Mucosa of rectum (tissue), 2 donors: ENCODE measurements around the gene MIPOL1.

Experiments used
- H3K27ac ChIP-seq, 2 donors: one replicate each; pipeline ENCODE4 v1.7.0; 2013; ENCODE audit warnings: inconsistent platforms in 2 of 2, low read depth in 2 of 2, low read length in 2 of 2
- H3K27me3 ChIP-seq, 2 donors: one replicate each; pipeline ENCODE4 v1.7.0; 2013; ENCODE audit warnings: low read length in 2 of 2; ENCODE audit not compliant: control insufficient read depth in 2 of 2, insufficient read depth in 2 of 2
- H3K36me3 ChIP-seq, 2 donors: one replicate each; pipeline ENCODE4 v1.7.0; 2013; ENCODE audit warnings: low read length in 2 of 2; ENCODE audit not compliant: control insufficient read depth in 2 of 2, insufficient read depth in 2 of 2
- H3K4me1 ChIP-seq, 2 donors: one replicate each; pipeline ENCODE4 v1.7.0; 2013; ENCODE audit warnings: low read length in 2 of 2, mild to moderate bottlenecking in 1 of 2; ENCODE audit not compliant: control insufficient read depth in 2 of 2, insufficient read depth in 2 of 2
- H3K4me3 ChIP-seq, 2 donors: one replicate each; pipeline ENCODE4 v1.7.0; 2013; ENCODE audit warnings: low read length in 2 of 2
- H3K9ac ChIP-seq, 2 donors: one replicate each; pipeline ENCODE4 v1.7.0; 2013; ENCODE audit warnings: low read length in 2 of 2, low read depth in 1 of 2, mild to moderate bottlenecking in 1 of 2
- H3K9me3 ChIP-seq, 2 donors: one replicate each; pipeline ENCODE4 v1.7.0; 2013; ENCODE audit warnings: low read length in 2 of 2; ENCODE audit not compliant: control insufficient read depth in 2 of 2
- donor health status: healthy.
- donor health status: Normal muscosa, but diverticular disease.

The MIPOL1 gene

GRCh38 chr14:37586797-37587130 lies 389.0 kb downstream of the MIPOL1 start:
- H3K27ac ChIP-seq, result peak overlapping the region; percentile 89 to 92
- no peaks in the 10 kb centered on the region for H3K9me3 ChIP-seq
- H3K36me3 ChIP-seq, result no peaks in the 10 kb centered on the region
- peak overlapping the region; percentile 75 to 91 for H3K9ac ChIP-seq
- H3K4me1 ChIP-seq, result peaks cover 3 to 16% of the 10 kb centered on the region in 2 donors
- H3K27me3 ChIP-seq, result peaks cover 8 to 16% of the 10 kb centered on the region in 2 donors
- H3K4me3 ChIP-seq, result peak overlapping the region; percentile 68 to 78

DNA sequence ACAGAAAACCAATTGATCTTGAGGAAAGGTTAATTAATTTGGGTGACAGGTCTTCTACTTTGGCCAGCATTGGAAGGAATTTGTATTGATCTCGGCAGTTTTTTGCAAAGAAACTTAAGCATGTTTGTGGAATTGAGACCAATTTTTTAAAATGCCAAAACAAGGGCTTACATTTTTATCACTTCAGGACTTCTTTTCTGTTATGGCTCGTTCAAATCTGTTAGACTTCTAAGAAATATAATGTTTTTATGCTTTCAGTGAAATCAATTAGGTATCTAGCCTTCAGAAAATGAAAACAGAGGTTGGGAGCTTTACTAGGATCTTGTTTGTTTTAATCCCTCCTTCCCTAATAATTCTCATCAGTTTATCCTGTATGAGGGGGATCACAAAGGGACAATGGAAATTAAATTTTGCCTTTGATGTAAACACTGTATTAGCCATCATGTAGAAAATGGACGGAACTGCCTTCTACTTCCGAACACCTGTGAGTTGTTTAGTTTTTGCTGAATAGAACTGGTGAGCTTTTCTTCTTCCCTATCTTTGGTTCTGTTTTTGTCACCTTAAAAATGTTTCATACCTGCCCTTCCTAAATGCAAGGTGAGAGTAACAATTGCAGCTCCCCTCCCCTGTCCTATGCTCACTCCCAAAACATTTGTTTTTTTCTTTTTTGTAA lies 389.5 kb downstream of the MIPOL1 start:
- H3K4me1 ChIP-seq, result peaks cover 3 to 16% of the 10 kb centered on the region in 2 donors
- peak overlapping the region; percentile 89 to 92 for H3K27ac ChIP-seq
- H3K9me3 ChIP-seq, result no peaks in the 10 kb centered on the region
- H3K36me3 ChIP-seq, result no peaks in the 10 kb centered on the region
- peaks cover 8 to 16% of the 10 kb centered on the region in 2 donors for H3K27me3 ChIP-seq
- H3K4me3 ChIP-seq, result peak overlapping the region; percentile 68 to 78
- H3K9ac ChIP-seq, result peak overlapping the region; percentile 75 to 91

GRCh38 chr14:37587881-37588666 lies 390.3 kb downstream of the MIPOL1 start:
- H3K27ac ChIP-seq, result peak overlapping the region; percentile 89 to 92
- peaks cover 8 to 19% of the 10 kb centered on the region in 2 donors for H3K27me3 ChIP-seq
- peak overlapping the region; percentile 74 to 91 for H3K9ac ChIP-seq
- H3K4me3 ChIP-seq, result peak overlapping the region; percentile 68 to 78
- no peaks in the 10 kb centered on the region for H3K36me3 ChIP-seq
- H3K9me3 ChIP-seq, result no peaks in the 10 kb centered on the region
- peaks cover 3 to 13% of the 10 kb centered on the region in 2 donors for H3K4me1 ChIP-seq

GRCh38 chr14:37588667-37588955 lies 390.9 kb downstream of the MIPOL1 start:
- Histone ChIP-seq H3K4me1 (peaks cover 3 to 13% of the 10 kb centered on the region in 2 donors), H3K27ac (peak overlapping the region; percentile 89 to 92), H3K9me3 (no peaks in the 10 kb centered on the region), H3K9ac (peak overlapping the region; percentile 74 to 91), H3K36me3 (no peaks in the 10 kb centered on the region), H3K4me3 (peak overlapping the region; percentile 68 to 78), H3K27me3 (peaks cover 8 to 20% of the 10 kb centered on the region in 2 donors)

DNA sequence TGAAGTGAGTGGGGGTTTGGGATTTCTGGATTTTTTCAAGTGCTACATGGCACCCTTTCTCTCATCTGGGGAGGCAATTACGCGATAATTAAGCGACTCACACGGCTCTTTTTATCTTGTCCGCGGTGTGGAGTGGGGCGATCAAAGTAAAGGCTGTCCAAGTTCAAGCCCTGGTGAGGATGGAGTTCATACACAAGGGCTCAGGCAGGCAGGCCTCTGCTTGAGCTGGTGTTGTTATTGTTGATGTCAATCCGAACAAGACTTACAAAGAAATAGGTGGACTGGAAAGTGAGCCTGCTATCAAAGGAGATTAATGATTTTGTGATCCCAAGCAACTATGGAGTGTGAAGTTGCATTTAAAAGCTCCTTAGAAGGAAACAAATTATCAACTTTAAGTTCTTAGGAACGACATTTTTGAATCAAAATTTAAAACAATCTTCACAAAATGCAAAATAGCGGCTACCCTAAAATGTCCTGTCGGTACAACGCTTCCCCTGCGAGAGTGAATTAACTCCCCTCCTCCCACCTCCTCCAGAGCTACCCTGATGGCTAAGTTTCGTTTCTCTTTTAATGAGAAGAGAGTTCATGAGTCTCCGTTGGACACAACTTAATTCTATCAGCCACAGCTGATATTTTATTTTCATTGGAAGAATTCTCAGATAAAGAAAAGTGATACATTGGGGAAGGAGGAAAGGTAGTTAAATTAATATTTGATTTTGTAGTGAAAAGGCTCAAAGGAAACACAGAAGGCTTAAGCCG lies 391.4 kb downstream of the MIPOL1 start:
- H3K9me3 ChIP-seq, result no peaks in the 10 kb centered on the region
- H3K9ac ChIP-seq, result peak overlapping the region; percentile 74 to 91
- H3K4me3 ChIP-seq, result peak overlapping the region; percentile 68 to 78
- peak overlapping the region; percentile 89 to 92 for H3K27ac ChIP-seq
- H3K27me3 ChIP-seq, result peaks cover 8 to 20% of the 10 kb centered on the region in 2 donors
- H3K36me3 ChIP-seq, result no peaks in the 10 kb centered on the region
- H3K4me1 ChIP-seq, result peaks cover 3 to 13% of the 10 kb centered on the region in 2 donors

GRCh38 chr14:37589715-37590427 lies 392.1 kb downstream of the MIPOL1 start:
- Histone ChIP-seq H3K4me3 (peak overlapping the region; percentile 78 to 83), H3K9ac (peak overlapping the region; percentile 74 to 91), H3K9me3 (no peaks in the 10 kb centered on the region), H3K36me3 (no peaks in the 10 kb centered on the region), H3K27ac (peak overlapping the region; percentile 89 to 96), H3K27me3 (peaks cover 8 to 18% of the 10 kb centered on the region in 2 donors), H3K4me1 (peaks cover 0 to 8% of the 10 kb centered on the region in 2 donors)

- H3K4me3 ChIP-seq, result peak overlapping the region; percentile 78 to 83
- no peaks in the 10 kb centered on the region for H3K36me3 ChIP-seq
- peak overlapping the region; percentile 29 to 91 for H3K9ac ChIP-seq
- peaks cover 8 to 15% of the 10 kb centered on the region in 2 donors for H3K27me3 ChIP-seq
- H3K9me3 ChIP-seq, result no peaks in the 10 kb centered on the region
- H3K4me1 ChIP-seq, result peaks cover 0 to 8% of the 10 kb centered on the region in 2 donors
- H3K27ac ChIP-seq, result peak overlapping the region; percentile 72 to 96
Observed at GRCh38 chr14:37590428-37591139, 392.8 kb downstream of the MIPOL1 start.

GRCh38 chr14:37591311-37591940 lies 393.7 kb downstream of the MIPOL1 start:
- Histone ChIP-seq H3K4me3 (peak overlapping the region; percentile 78 to 83), H3K27me3 (peaks cover 9 to 12% of the 10 kb centered on the region in 2 donors), H3K4me1 (peaks cover 2 to 9% of the 10 kb centered on the region in 2 donors), H3K36me3 (no peaks in the 10 kb centered on the region), H3K27ac (peak overlapping the region; percentile 72 to 96), H3K9ac (peak overlapping the region; percentile 29 to 91), H3K9me3 (no peaks in the 10 kb centered on the region)
